ACC112 (cell line): ENCODE data around the gene KRTAP10-6.
"Not testable (repeated sequence)": the region's sequence is repeated elsewhere in the genome, so short reads cannot be mapped to it uniquely, and the experiment has no call there.

ENCODE experiments used
- H2AFZ ChIP-seq: fragments of 200-600 bp; sonication (generic); one replicate; pipeline ENCODE4 v1.6.0; 2017; ENCODE audit warnings: antibody characterized with exemption, low read length; ENCODE audit not compliant: unreplicated experiment
- H3K27ac ChIP-seq: fragments of 200-600 bp; sonication (generic); 2 replicates; pipeline ENCODE4 v1.5.1; 2014; ENCODE audit warnings: low read depth, mild to moderate bottlenecking, antibody characterized with exemption, low read length, moderate library complexity
- H3K27me3 ChIP-seq: fragments of 200-600 bp; sonication (generic); 2 replicates; pipeline ENCODE4 v1.6.1; 2014; ENCODE audit warnings: mild to moderate bottlenecking, antibody characterized with exemption, low read length, moderate library complexity, mixed read lengths; ENCODE audit not compliant: insufficient read depth
- H3K36me3 ChIP-seq: fragments of 200-600 bp; sonication (generic); 2 replicates; pipeline ENCODE4 v1.6.1; 2016; ENCODE audit warnings: mild to moderate bottlenecking, antibody characterized with exemption, low read length, moderate library complexity, mixed read lengths; ENCODE audit not compliant: insufficient read depth
- H3K4me1 ChIP-seq: fragments of 200-600 bp; sonication (generic); one replicate; pipeline ENCODE4 v1.6.1; 2016; ENCODE audit warnings: low read length, mixed read lengths; ENCODE audit not compliant: insufficient read depth, unreplicated experiment, control insufficient read depth
- H3K4me3 ChIP-seq: fragments of 200-600 bp; sonication (generic); 2 replicates; pipeline ENCODE4 v1.5.1; 2014; ENCODE audit warnings: mild to moderate bottlenecking, low read depth, low read length
- H3K79me2 ChIP-seq: fragments of 200-600 bp; sonication (generic); one replicate; pipeline ENCODE4 v1.6.0; 2016; ENCODE audit warnings: low read length; ENCODE audit not compliant: control insufficient read depth, unreplicated experiment, insufficient read depth

KRTAP10-6 gene

DNA sequence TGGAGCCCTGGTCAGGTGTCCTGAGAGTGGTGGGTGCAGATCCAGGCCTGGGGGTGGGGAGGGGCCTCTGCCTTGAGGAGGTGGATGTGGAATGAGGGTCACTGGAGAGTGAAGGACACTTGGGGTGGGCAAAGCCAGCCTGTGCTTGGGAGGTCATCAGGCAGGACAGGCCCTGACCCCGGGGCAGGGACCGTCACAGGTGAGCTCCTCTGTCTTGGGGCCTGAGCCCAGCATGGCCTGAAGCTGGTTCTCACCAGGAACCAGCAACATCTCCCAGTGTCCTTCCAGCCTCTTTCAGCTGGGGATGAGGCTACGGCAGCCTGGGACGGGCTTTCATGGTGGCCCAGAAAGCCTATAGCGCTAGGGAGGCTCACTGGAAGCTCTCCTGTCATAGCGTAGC lies 40.2 kb downstream of the KRTAP10-6 start:
- Histone ChIP-seq H3K4me3 (no peak overlapping the region), H3K27ac (no peak overlapping the region), H2AFZ (no peak overlapping the region), H3K79me2 (no peaks in the 10 kb centered on the region), H3K27me3 (peaks cover 74% of the 10 kb centered on the region), H3K36me3 (no peaks in the 10 kb centered on the region), H3K4me1 (no peaks in the 10 kb centered on the region)

DNA sequence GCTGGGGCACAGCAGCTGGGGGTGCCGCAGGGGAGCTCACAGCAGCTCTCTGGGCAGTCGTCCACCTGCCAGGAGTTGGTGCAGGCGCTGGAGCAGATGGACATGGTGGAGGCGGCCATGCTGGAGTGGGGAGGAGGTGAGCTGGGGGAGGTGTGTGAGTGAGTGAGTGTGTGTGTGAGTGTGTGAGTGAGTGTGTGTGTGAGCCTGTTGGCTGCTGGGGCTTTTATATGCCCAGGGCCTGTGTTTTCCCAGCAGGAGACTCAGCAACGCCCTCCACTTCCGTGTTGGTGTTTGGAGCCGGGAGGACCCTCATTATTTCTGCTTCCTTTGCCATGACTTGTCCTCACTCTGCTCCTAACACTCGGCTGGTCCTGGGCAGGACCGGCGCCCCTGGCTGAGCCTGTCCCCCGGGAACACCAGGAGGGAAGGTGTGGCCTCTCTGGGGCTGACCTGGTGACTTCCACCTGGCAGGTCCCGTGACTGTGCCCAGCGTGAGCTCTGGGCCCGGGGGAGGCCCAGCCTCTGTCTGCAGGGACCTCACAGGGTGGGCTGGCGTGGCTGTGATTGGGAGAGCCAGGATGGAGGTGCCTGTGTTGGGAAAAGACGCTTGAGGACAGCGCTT lies 40.9 kb downstream of the KRTAP10-6 start, which contains the start of gene KRTAP10-2:
KRTAP10-2 (minus strand) TSS at position 166 of the 622 bp plus-strand sequence; CDS start at position 119, 47 bp downstream.
- Histone ChIP-seq H3K4me1 (no peaks in the 10 kb centered on the region), H3K4me3 (no peak within 1 kb of the TSS), H3K27me3 (peaks cover 72% of the 10 kb centered on the region), H2AFZ (no peak within 1 kb of the TSS), H3K79me2 (no peaks in the 10 kb centered on the region), H3K27ac (no peak within 1 kb of the TSS), H3K36me3 (no peaks in the 10 kb centered on the region)

DNA sequence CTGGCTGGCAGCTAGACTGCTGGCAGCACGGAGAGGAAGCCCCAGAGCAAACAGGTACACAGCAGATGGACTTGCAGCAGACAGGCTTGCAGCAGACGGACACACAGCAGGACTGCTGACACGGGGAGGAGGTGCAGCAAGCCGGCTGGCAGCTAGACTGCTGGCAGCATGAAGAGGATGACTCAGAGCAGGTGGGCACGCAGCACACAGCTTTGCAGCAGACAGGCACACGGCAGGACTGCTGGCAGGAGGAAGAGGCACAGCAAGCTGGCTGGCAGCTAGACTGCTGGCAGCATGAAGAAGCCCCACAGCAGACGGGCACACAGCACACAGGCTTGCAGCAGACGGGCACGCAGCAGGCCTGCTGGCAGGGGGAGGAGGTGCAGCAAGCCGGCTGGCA lies 41.5 kb downstream of the KRTAP10-6 start:
- Histone ChIP-seq H3K79me2 (no peaks in the 10 kb centered on the region), H2AFZ (no peak overlapping the region), H3K27me3 (peaks cover 71% of the 10 kb centered on the region), H3K36me3 (no peaks in the 10 kb centered on the region), H3K4me3 (no peak overlapping the region), H3K4me1 (no peaks in the 10 kb centered on the region), H3K27ac (no peak overlapping the region)

DNA sequence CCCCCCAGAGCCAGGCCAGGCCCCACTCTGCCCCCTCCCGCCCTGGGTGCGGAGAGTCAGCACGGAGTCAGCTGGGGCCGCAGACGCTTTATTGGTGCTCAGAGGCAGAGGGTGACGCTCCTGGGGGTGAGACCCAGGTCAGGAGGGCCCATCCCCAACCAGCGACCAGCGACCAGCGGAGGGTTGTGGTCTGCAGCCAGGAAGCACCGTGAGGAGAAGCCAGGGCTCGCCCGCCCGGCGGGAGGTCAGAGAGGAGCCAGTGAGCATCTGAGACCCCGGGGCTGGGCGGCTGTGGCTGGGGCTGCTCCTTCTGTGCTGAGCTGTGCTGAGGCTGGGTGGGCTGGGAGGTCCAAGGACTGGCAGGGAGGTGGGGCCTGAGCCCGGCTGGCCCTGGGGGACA lies 42.0 kb downstream of the KRTAP10-6 start:
- not testable (repeated sequence) for H3K79me2 ChIP-seq, H2AFZ ChIP-seq, H3K4me1 ChIP-seq, H3K4me3 ChIP-seq, H3K27ac ChIP-seq, H3K36me3 ChIP-seq
- H3K27me3 ChIP-seq, result peaks cover 69% of the 10 kb centered on the region

DNA sequence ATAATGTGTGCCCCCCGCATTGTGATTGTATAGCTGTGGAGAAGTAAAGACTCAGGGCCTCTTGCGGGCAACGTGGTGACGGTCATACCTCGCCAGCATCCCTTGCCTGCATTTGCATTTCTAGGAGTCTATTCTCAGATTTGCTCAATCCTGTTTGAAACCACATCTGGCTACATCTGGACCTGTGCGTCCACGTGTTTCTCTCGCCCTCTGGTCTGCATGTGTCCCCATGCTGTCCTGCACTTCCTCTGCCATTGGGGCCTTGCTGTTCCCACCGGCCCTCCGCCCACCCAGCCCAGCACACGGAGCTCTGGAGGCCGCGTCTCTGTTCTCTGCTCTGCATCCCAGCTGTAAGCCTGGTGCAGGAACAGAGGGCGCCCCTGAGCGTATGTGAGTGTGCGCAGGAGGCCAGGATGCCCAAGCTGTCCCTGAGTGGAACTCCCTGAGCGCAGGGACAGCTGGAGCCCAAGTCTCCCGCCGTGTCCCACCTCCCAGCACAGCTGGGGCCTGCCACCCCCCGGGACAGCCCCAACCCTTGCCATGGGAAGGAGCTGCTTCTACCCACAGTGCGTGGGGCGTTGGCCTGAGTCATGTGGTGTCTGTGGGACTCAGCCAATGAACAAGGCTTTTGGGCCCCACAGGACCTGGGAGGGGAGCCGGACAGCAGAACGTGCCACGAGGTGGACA lies 42.6 kb downstream of the KRTAP10-6 start:
- Histone ChIP-seq H3K36me3 (no peaks in the 10 kb centered on the region), H3K27me3 (peaks cover 63% of the 10 kb centered on the region)

DNA sequence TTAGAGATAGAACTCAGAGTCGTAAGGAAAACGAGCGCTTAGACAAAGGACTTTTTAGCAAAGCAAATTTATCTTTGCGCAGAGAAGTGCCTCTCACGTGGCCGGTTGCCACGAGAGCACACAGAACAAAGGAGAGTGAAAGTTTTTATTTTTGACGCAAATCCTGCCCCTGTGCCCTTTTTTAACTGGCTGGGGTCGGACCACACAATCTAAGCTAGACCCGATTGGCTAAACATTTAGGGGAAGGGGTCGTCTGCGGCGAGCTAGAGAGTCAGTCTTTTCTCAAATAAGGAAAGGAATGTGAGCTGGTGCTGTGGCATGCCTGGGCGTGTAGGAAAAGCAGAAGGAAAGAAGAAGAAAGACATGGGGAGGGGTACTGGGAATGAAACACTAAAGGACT lies 43.4 kb downstream of the KRTAP10-6 start:
- H3K27me3 ChIP-seq, result peaks cover 56% of the 10 kb centered on the region
- no peak overlapping the region for H3K4me3 ChIP-seq
- no peaks in the 10 kb centered on the region for H3K4me1 ChIP-seq
- no peak overlapping the region for H2AFZ ChIP-seq
- no peaks in the 10 kb centered on the region for H3K79me2 ChIP-seq
- H3K36me3 ChIP-seq, result no peaks in the 10 kb centered on the region
- H3K27ac ChIP-seq, result no peak overlapping the region

More for the DNA sequence above, 42.6 kb downstream of the KRTAP10-6 start:
- no peaks in the 10 kb centered on the region for H3K4me1 ChIP-seq
- H3K4me3 ChIP-seq, result no peak overlapping the region
- no peak overlapping the region for H3K27ac ChIP-seq
- H2AFZ ChIP-seq, result no peak overlapping the region
- no peaks in the 10 kb centered on the region for H3K79me2 ChIP-seq

DNA sequence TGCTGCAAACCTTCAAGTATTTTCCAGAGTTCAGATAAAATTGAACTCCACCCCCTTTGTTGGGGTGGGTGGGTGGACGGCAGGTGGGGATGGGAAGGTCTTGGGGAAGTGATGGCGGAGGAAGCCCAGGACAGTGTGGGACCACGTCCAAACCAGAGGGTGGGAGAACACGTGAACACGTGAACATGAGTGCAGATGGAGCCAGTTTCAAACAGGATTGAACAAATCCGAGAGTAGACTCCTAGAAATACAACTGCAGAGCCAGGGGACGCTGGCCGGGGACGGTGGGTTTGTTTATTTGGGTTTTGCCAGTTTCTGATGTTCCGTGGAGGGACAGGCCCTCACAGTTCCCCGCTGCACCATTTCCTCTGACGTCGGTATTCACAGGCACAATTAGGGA lies 43.9 kb downstream of the KRTAP10-6 start:
- Histone ChIP-seq H3K27ac (no peak overlapping the region), H3K4me3 (no peak overlapping the region), H2AFZ (no peak overlapping the region), H3K27me3 (peaks cover 50% of the 10 kb centered on the region), H3K4me1 (no peaks in the 10 kb centered on the region), H3K79me2 (no peaks in the 10 kb centered on the region), H3K36me3 (no peaks in the 10 kb centered on the region)

DNA sequence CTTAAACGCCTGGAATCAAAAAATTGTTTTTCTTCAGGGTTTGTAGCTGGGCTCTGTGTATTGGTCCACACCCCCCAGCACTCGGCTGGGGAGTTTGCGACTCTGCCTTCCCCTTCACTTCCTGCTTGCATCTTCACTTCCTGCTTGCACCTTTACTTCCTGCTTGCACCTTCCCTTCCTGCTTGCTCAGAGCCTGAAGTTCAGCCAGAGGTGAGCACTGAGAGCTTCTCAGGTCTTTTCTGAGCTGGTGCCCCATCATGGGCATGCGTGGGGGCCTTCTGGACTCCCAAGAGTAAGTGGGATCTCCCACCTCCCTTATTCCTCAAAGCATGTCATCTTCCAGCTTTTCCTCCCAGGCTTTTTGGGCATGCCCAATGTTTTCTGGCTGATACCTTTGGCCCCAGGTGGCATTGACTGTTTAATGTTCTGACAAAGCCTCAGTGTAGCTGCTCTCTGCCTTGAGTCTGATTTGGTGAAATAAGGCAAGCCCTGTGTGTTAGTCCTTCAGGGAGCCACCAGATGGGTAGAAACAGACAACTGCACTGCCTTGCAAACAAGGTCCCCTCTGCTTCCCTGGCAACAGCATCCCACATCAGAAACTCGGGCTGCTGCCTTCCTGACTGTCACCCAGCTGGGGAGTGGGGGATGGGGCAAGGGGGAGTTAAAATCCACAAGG lies 44.5 kb downstream of the KRTAP10-6 start:
- H3K27ac ChIP-seq, result no peak overlapping the region
- H3K36me3 ChIP-seq, result no peaks in the 10 kb centered on the region
- peaks cover 49% of the 10 kb centered on the region for H3K27me3 ChIP-seq
- H2AFZ ChIP-seq, result no peak overlapping the region
- no peaks in the 10 kb centered on the region for H3K79me2 ChIP-seq
- no peaks in the 10 kb centered on the region for H3K4me1 ChIP-seq
- no peak overlapping the region for H3K4me3 ChIP-seq

DNA sequence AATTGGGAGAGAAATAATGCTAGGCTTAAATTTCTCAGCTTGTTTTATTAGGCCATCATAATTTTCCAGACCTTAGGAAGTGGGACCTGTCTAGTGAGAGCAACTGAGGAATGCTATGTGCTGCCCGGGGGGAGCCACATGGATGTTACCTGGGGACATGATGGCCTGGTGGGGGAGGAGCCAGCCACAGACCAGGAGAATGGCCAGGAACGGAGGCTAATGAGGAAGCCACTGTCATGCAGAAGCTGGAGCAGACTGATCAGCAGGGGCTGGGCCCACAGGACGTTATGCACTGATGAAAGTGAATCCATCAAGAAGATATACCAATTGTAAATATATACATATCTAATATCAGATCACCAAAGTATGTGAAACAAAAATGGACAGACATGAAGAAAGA lies 47.7 kb downstream of the KRTAP10-6 start:
- Histone ChIP-seq H3K4me1 (no peaks in the 10 kb centered on the region), H2AFZ (no peak overlapping the region), H3K27me3 (peaks cover 56% of the 10 kb centered on the region), H3K36me3 (no peaks in the 10 kb centered on the region), H3K79me2 (no peaks in the 10 kb centered on the region), H3K27ac (no peak overlapping the region), H3K4me3 (no peak overlapping the region)

DNA sequence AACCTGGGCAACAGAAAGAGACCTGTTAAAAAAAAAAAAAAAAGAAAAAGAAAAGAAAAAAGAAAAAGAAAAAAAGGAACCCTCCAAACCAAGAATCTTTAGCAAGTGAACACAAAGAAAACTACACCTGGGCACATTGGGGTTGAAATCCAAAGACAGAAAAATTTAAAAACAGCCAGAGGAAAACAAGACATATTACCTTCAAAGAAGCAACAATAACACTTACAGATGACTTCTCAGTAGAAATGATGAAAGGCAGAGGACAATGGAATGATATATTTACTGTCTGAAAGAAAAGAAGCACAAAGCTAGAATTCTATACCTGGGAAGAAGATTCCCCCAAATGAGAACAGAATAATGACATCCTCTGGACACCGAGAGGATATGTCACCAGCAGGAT lies 49.6 kb downstream of the KRTAP10-6 start:
- Histone ChIP-seq H3K4me1 (no peaks in the 10 kb centered on the region), H3K79me2 (no peaks in the 10 kb centered on the region), H2AFZ (no peak overlapping the region), H3K27me3 (peaks cover 39% of the 10 kb centered on the region), H3K4me3 (no peak overlapping the region), H3K27ac (no peak overlapping the region), H3K36me3 (no peaks in the 10 kb centered on the region)
